Measurements from ENCODE around the gene CGB7. TPM values are rescaled to one million over a fixed set of nuclear protein-coding genes. Genes with fewer than 3 reads are reported as not detected.
"Not testable (repeated sequence)": the region's sequence is repeated elsewhere in the genome, so short reads cannot be mapped to it uniquely, and the experiment has no call there.

CGB7 gene
- total RNA-seq, 1 donor from 2014 or later = not detected

- not testable (repeated sequence) for DNase-seq (ENCODE audit: low spot score in 2 of 2); FAIRE-seq
Observed at GRCh38 chr19:49018388-49019241, 38.9 kb downstream of the CGB7 start.

DNA sequence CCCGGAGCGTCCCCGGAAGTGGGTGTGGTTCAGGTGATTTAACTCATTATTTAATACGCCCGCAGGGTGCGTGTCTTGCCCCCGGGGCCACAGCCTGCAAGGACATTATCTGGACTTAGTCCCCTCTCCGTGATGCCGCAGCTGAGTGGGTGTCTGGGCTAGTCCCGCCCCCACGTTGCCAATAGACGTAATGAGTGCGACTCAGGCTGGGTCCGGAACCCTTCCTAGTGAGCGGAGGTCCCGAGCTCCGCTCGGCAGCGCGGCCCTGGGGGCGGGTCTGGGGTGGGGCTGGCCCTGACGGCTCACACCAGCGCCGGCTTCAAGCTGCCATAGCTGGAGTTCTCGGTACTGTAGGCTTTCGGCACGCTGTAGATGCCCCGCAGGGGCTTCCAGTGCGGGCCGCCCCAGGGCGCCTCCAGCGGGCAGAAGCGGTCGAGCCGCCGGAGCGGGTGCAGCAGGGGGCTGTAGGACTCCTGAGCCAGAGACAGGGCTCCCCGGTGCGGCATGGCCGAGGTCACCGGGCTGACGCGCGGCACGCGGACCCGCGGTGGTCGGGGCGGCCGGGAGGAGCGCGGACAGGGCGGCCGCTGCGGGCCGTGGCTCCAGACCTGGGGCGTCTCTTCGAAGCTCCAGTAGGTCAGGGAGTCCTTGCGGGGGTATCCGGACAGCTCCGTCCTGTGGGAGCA, 39.7 kb downstream of the CGB7 start:
- DNase-seq (ENCODE audit: low spot score in 2 of 2) (peak; percentile 60 to 75), FAIRE-seq (no peak)

DNA sequence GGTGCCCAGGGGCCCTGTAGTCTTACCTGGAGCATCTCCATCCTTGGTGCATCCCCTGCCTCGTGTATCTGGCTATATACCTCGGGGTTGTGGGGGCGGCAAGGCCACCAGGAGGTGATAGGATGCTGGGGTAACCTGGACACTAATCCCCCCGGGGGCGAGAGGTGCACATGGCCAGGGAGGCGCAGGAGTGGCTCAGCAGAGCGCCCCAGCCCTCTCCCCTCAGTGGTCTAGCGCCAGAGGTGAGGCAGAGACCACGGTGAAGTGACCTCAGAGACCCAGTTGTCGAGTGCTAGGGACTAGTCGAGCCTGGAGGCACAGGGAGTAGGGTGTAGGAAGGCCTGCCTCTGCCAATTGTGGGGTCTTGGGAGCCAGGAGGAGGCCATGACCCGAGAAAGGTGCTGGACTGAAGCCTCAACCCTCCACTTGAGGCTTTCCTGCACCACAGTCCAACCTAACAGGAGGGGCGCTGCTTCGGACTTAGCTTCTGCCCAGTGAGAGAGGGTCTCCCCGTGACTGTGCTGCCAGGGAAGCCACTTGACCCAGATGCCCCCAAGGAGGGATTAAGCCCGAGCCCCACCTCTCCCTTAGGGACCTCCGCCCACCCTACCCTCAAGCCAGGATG, 40.4 kb downstream of the CGB7 start, which contains the start of gene LHB:
TSS of gene LHB (minus strand) at position 51 of the 625 bp plus-strand sequence. CDS start at position 41, 10 bp downstream.
- FAIRE-seq = no peak
- no peak for DNase-seq (ENCODE audit: low spot score in 2 of 2)

GRCh38 chr19:49016067-49016839, 41.3 kb downstream of the CGB7 start:
- peak in 1 of 2 donors; percentile 10 for DNase-seq (ENCODE audit: low spot score in 2 of 2)
- no peak for FAIRE-seq

DNA sequence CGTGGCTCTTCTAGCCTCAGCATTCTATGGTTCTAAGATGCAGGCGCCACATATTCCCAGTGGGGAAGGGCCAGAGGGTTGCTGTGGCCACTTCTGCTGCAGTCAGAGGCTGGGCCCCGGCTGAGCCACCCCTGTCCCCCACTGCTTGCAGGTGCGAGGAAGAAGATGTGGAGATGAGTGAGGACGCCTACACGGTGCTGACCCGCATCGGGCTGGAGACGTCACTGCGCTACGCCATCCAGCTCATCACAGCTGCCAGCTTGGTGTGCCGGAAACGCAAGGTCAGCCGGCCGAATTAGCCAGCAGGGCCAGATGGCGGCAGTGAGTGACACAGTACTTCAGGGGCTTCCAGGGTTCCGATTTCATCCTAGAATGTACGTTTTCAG, 42.7 kb downstream of the CGB7 start:
- no peak for DNase-seq (ENCODE audit: low spot score in 2 of 2)
- no peak for FAIRE-seq

DNA sequence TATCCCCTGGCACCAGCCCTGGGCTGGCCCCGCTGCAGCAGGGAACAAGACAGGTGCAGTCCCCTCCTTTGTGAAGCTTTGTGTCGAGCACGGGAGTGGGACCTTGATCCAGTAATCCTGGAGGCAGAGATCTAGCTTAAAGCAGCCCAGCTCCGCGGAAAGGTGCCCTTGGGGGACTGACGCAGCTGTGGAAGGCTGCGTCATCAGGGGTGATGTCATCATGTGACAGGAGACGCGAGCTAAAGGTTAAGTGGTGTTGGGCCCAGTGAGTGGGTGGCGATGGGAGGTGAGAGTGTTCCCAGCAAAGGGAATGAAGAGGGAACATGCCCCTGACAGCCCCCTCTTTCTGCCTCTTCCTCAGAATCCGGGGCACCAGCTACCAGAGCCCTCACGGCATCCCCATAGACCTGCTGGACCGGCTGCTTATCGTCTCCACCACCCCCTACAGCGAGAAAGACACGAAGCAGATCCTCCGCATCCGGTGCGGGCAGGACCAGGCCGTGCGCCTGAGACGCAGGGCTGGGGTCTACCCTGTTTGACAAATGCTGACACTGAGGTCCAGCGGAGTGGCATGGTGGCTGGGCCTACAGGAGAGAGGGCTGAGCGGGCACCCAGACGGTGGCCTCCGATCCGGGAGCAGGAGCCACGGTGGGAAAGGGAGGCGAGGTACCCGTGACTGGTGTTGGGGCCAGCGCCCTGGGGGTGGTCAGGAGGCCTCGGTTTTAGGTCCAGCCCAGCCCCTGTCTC, 43.3 kb downstream of the CGB7 start:
- FAIRE-seq (no peak), DNase-seq (ENCODE audit: low spot score in 2 of 2) (no peak)

- no peak for FAIRE-seq
- no peak for DNase-seq (ENCODE audit: low spot score in 2 of 2)
Observed at GRCh38 chr19:49011194-49011593, 46.4 kb downstream of the CGB7 start.

DNA sequence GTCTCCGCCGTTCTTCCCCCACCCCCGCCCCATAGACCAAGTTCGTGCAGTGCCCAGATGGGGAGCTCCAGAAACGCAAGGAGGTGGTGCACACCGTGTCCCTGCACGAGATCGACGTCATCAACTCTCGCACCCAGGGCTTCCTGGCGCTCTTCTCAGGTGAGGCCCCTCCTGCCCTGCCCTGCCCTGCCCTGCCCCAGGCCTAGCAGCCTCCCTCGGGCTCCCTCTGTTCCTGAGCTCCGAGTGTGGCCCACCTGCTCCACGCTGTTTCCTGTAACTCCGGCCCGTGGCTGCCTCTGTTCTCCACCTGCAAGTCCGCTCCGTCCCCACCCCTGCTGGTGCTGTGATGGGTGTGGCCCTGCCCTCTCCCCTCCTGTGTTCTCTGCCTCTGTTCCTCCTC, 47.1 kb downstream of the CGB7 start:
- DNase-seq (ENCODE audit: low spot score in 2 of 2) = no peak
- no peak for FAIRE-seq

GRCh38 chr19:49009828-49010227, 47.7 kb downstream of the CGB7 start:
- DNase-seq (ENCODE audit: low spot score in 2 of 2) (no peak), FAIRE-seq (no peak)

DNA sequence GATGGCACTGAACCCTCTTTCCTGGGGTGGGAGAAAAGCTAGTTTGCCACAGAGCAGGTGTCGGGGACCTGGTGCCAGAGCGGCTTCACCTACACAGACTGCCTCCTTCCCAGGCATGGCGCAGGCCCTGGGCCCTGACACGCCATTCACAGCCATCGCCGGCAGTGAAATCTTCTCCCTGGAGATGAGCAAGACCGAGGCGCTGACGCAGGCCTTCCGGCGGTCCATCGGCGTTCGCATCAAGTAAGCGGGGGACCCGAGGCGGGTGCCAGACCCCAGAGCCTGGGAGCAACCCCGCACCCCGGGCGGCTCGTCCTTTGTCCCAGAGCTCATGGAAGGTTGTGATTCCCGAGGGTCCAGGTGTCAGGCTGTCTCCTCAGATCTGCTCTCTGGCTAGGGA, 50.6 kb downstream of the CGB7 start:
- FAIRE-seq = no peak
- DNase-seq (ENCODE audit: low spot score in 2 of 2) = no peak

DNA sequence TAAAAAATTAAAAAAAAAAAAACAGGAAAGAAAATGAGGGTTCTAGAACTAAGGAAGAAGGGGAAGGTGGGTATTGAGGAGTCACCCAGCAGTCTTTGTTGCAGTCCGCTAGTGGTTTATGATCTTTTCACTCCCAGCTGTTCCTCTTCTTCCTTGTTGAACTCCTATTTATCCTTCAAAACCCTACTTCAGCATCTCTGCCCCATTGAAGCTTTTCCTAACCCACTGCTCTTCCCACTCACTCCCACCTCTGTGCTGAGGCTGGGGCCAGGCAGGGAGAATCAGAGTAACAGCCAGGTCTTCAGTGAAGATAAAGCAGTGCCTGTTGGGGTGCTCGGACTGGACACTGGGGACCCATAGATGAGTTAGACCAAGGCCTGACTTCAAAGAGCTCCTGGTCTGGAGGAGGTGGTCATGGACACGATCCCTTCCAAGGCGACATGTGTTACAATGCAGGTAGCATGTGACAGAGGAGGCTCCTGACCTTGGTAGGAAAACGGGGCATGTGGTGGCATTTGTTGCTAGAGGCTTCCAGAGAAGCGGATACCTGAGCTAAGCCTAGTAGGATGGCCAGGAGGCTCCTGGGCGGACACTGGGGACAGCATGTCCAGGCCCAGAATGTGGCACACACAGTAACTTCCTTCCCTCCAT, 52.5 kb downstream of the CGB7 start:
- DNase-seq (ENCODE audit: low spot score in 2 of 2) (no peak), FAIRE-seq (no peak)

Small RNA genes within 50 kb of the gene (small RNA-seq; reads per million reads assigned to genes)
- not detected for gene MIR6798
- gene RN7SL708P = not detected

Other genes with a start within 250 kb of the CGB7 start
- gene BCAT2, start 246.7 kb downstream of the CGB7 start, total RNA-seq = 11.4 TPM
- 1.2 TPM for gene HSD17B14, start 221.3 kb downstream of the CGB7 start, total RNA-seq
- 1.6 TPM for gene PLEKHA4, start 189.1 kb downstream of the CGB7 start, total RNA-seq
- gene PPP1R15A, start 185.3 kb downstream of the CGB7 start, total RNA-seq = 23.6 TPM
- under 0.01 TPM for gene TULP2, start 159.0 kb downstream of the CGB7 start, total RNA-seq
- gene NUCB1, start 157.4 kb downstream of the CGB7 start, total RNA-seq = 39.5 TPM
- gene DHDH, start 124.0 kb downstream of the CGB7 start, total RNA-seq = not detected
- 9.4 TPM for gene BAX, start 102.9 kb downstream of the CGB7 start, total RNA-seq
- gene FTL, start 92.4 kb downstream of the CGB7 start, total RNA-seq = 713 TPM
- gene GYS1, start 64.4 kb downstream of the CGB7 start, total RNA-seq = 12.6 TPM
- gene RUVBL2, start 63.9 kb downstream of the CGB7 start, total RNA-seq = 121 TPM
- gene LHB, start 40.7 kb downstream of the CGB7 start, total RNA-seq = not detected
- not detected for gene CGB3, start 33.4 kb downstream of the CGB7 start, total RNA-seq
- not detected for gene CGB2, start 25.9 kb downstream of the CGB7 start, total RNA-seq
- not detected for gene CGB1, start 20.9 kb downstream of the CGB7 start, total RNA-seq
- gene CGB5, start 13.9 kb downstream of the CGB7 start, total RNA-seq = not detected
- gene CGB8, start 8.6 kb downstream of the CGB7 start, total RNA-seq = not detected
- gene NTF4, start 7.1 kb upstream of the CGB7 start, total RNA-seq = not detected
- not detected for gene KCNA7, start 14.9 kb upstream of the CGB7 start, total RNA-seq
- gene SNRNP70, start 27.7 kb upstream of the CGB7 start, total RNA-seq = 99.5 TPM
- 31.0 TPM for gene LIN7B, start 56.6 kb upstream of the CGB7 start, total RNA-seq
- 1.2 TPM for gene C19orf73, start 61.4 kb upstream of the CGB7 start, total RNA-seq
- gene PPFIA3, start 61.8 kb upstream of the CGB7 start, total RNA-seq = 47.7 TPM
- gene HRC, start 97.6 kb upstream of the CGB7 start, total RNA-seq = 0.41 TPM
- 4.1 TPM for gene TRPM4, start 100.0 kb upstream of the CGB7 start, total RNA-seq

Data from frontal cortex (tissue), 4 donors.